HL-60 (cell line): ENCODE results near the gene SCUBE1.

Experiments
- DNase-seq, 2 experiments: peaks; one replicate each; pipeline ENCODE4 v3.0.0-alpha.2; 2010 to 2020; ENCODE audit warnings: low read depth in 1 of 2, low spot score in 1 of 2
- H3K27ac ChIP-seq: fragments of 250-450 bp; sonication (Bioruptor Pico); replicated peaks from 2 replicates; pipeline ENCODE4 v1.5.1; 2020; ENCODE audit warnings: mild to moderate bottlenecking, moderate library complexity
- H3K27me3 ChIP-seq: fragments of 250-450 bp; sonication (Bioruptor Pico); 2 replicates; pipeline ENCODE4 v1.5.1; 2021; ENCODE audit warnings: mild to moderate bottlenecking, moderate library complexity; ENCODE audit not compliant: insufficient read depth, poor library complexity, severe bottlenecking
- H3K4me3 ChIP-seq: replicated peaks from 2 replicates; pipeline ENCODE4 v1.5.1; 2011; ENCODE audit warnings: mild to moderate bottlenecking, control low read depth, low read length; ENCODE audit not compliant: insufficient read depth
- GABPA ChIP-seq: IDR thresholded peaks from 2 replicates; pipeline ENCODE4 v1.6.1; 2012; ENCODE audit warnings: low read depth
- POLR2AphosphoS5 ChIP-seq: IDR thresholded peaks from 2 replicates; pipeline ENCODE4 v1.6.1; 2012; ENCODE audit warnings: low read depth
- REST ChIP-seq: IDR thresholded peaks from 2 replicates; pipeline ENCODE4 v1.6.1; 2012; ENCODE audit warnings: low read depth; ENCODE audit not compliant: insufficient replicate concordance
- SPI1 ChIP-seq: IDR thresholded peaks from 2 replicates; pipeline ENCODE4 v1.6.1; 2012; ENCODE audit warnings: low read depth, mild to moderate bottlenecking, borderline replicate concordance
- TF ChIP-seq, protein P1 (sequence below): IDR thresholded peaks from one replicate; pipeline ENCODE4 v1.5.1; 2011; ENCODE audit warnings: low read length, control low read depth, inconsistent platforms; ENCODE audit not compliant: insufficient read depth

The SCUBE1 gene

GRCh38 chr22:43262990-43263644 is 80.1 kb downstream of the SCUBE1 start:
- peak overlapping the region; percentile 54 for H3K27ac ChIP-seq
- peak; percentile 78 to 84 for DNase-seq
- 0 out of 2 replicates have a peak, but pooled peaks have one; percentile 11 for TF ChIP-seq GABPA
- no peak for TF ChIP-seq POLR2AphosphoS5
- no peak for TF ChIP-seq REST
- TF ChIP-seq, protein P1, sequence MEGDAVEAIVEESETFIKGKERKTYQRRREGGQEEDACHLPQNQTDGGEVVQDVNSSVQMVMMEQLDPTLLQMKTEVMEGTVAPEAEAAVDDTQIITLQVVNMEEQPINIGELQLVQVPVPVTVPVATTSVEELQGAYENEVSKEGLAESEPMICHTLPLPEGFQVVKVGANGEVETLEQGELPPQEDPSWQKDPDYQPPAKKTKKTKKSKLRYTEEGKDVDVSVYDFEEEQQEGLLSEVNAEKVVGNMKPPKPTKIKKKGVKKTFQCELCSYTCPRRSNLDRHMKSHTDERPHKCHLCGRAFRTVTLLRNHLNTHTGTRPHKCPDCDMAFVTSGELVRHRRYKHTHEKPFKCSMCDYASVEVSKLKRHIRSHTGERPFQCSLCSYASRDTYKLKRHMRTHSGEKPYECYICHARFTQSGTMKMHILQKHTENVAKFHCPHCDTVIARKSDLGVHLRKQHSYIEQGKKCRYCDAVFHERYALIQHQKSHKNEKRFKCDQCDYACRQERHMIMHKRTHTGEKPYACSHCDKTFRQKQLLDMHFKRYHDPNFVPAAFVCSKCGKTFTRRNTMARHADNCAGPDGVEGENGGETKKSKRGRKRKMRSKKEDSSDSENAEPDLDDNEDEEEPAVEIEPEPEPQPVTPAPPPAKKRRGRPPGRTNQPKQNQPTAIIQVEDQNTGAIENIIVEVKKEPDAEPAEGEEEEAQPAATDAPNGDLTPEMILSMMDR = no peak
- TF ChIP-seq SPI1 = no peak
- H3K27me3 ChIP-seq = no peaks in the 10 kb centered on the region
- H3K4me3 ChIP-seq = no peak overlapping the region

DNA sequence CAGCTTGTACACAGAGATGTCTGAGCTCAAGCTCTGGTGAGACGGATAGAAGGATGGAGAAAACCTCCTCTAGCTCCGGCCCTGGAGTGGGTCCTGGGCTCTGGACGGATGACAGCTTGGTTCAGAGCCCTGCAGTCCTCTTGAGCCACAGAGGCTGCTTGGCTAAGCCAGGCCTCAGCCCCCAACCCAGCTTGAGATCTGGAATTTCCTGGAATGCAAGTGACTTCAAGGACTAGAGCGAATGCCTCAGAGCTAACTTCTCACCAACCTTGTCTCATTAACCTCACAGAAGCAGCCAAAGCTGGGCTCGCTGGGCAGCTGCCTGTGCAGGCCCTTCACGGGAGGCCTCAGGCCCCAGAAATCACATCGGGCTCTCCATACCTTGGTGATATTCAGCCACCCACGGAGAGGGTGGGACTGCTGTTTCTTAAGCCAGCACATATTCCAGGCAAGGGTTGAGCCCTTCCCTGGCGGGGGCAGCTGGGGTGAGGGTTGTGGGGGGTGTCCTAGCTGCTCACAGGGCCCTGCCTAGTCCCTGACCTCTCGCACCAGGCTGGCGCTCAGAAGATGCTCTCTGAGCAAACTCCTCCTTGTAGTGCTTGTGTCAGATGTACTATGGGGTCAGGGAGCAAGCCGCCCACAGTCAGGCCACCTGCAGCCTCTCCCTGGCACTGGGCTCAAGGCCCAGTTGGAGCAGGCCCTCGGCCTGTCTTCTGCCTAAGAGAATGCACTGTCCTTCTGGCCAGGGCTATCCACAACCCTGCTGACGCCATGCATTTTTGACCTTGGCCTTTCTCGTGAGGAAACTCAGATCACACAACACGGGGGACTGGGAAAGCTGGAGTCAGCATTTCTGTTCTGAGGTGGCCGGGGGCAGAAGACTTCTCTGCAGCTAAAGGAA is 82.6 kb downstream of the SCUBE1 start:
- H3K27ac ChIP-seq = no peak overlapping the region
- H3K4me3 ChIP-seq = no peak overlapping the region
- TF ChIP-seq REST (no peak), POLR2AphosphoS5 (no peak), GABPA (no peak), SPI1 (no peak)
- TF ChIP-seq, protein P1 = no peak
- no peak for DNase-seq
- no peaks in the 10 kb centered on the region for H3K27me3 ChIP-seq

DNA sequence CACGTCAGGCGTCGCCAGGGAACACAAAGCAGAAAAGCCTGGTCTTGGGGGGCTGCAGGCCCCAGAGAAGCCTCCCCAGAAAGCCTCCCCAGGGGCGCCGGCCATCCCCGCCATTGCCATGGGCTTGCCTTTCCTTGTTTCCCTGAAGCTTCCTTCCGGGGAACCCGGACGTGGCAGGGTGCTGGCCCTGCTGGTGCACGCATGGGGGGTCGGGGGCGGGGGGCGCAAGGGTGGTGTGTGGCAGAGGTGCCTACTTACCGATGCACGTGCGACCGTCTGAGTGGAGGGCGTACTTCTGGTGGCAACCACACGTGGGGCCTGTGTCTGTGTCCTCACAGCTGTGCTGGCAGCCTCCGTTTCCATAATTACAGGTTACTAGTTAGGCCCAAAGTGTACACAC is 85.2 kb downstream of the SCUBE1 start:
- no peak overlapping the region for H3K4me3 ChIP-seq
- no peak for TF ChIP-seq REST
- TF ChIP-seq SPI1 = no peak
- TF ChIP-seq POLR2AphosphoS5 = no peak
- DNase-seq = no peak
- no peak overlapping the region for H3K27ac ChIP-seq
- H3K27me3 ChIP-seq = no peaks in the 10 kb centered on the region
